ENCODE results near the gene OVOL1. TPM values are rescaled to one million over a fixed set of nuclear protein-coding genes. Genes with fewer than 3 reads are reported as not detected.

Gene OVOL1
- total RNA-seq, 2 experiments from 2014 or later = 0.20 to 0.52 TPM

GRCh38 chr11:65843811-65844210, 56.9 kb downstream of the OVOL1 start:
- Mint-ChIP-seq H3K36me3 (ENCODE audit: low read depth) (no peaks in the 10 kb centered on the region), H3K27ac (no peak overlapping the region), H3K27me3 (no peaks in the 10 kb centered on the region), H3K4me1 (ENCODE audit: low read depth) (no peaks in the 10 kb centered on the region), H3K9me3 (no peaks in the 10 kb centered on the region), H3K4me3 (no peak overlapping the region)
- H3K36me3 ChIP-seq (ENCODE audit: insufficient read depth, low read length) = no peaks in the 10 kb centered on the region
- H3K4me3 ChIP-seq (ENCODE audit: low read length) = no peak overlapping the region
- no peak for TF ChIP-seq CTCF (IDR thresholded peaks at IDR 0.05)
- CTCF ChIA-PET = no interaction called here
- intact Hi-C loops (cut with DNase I, micrococcal nuclease) = no loop called here
- no peak for DNase-seq
- POLR2A ChIA-PET = no interaction called here
- no peak for ATAC-seq (ENCODE audit: poor library complexity)
- no peaks in the 10 kb centered on the region for H3K4me1 ChIP-seq (ENCODE audit: insufficient read depth, low read length)
- H3K27ac ChIP-seq (ENCODE audit: low read depth in 1 of 2, low read length in 2 of 2) = no peak overlapping the region
- no peaks in the 10 kb centered on the region for H3K27me3 ChIP-seq (ENCODE audit: control insufficient read depth in 1 of 2, insufficient read depth in 2 of 2, low read length in 2 of 2)
- H3K9me3 ChIP-seq (ENCODE audit: control insufficient read depth in 1 of 2, insufficient read depth in 1 of 2, low read length in 2 of 2) = no peaks in the 10 kb centered on the region

- no peak for TF ChIP-seq CTCF (IDR thresholded peaks at IDR 0.05)
- Mint-ChIP-seq H3K27me3 (no peaks in the 10 kb centered on the region), H3K4me1 (ENCODE audit: low read depth) (no peaks in the 10 kb centered on the region), H3K36me3 (ENCODE audit: low read depth) (no peaks in the 10 kb centered on the region), H3K27ac (no peak overlapping the region), H3K9me3 (no peaks in the 10 kb centered on the region), H3K4me3 (no peak overlapping the region)
- intact Hi-C loops (cut with DNase I, micrococcal nuclease) = no loop called here
- ChIA-PET CTCF (no interaction called here), POLR2A (no interaction called here)
- Histone ChIP-seq H3K9me3 (ENCODE audit: control insufficient read depth in 1 of 2, insufficient read depth in 1 of 2, low read length in 2 of 2) (no peaks in the 10 kb centered on the region), H3K4me3 (ENCODE audit: low read length) (no peak overlapping the region), H3K36me3 (ENCODE audit: insufficient read depth, low read length) (no peaks in the 10 kb centered on the region), H3K27me3 (ENCODE audit: control insufficient read depth in 1 of 2, insufficient read depth in 2 of 2, low read length in 2 of 2) (no peaks in the 10 kb centered on the region), H3K4me1 (ENCODE audit: insufficient read depth, low read length) (no peaks in the 10 kb centered on the region), H3K27ac (ENCODE audit: low read depth in 1 of 2, low read length in 2 of 2) (no peak overlapping the region)
- ATAC-seq (ENCODE audit: poor library complexity) (no peak), DNase-seq (no peak)
These were observed 57.5 kb downstream of the OVOL1 start for GRCh38 chr11:65844231-65844872.

Other genes with a start within 250 kb of the OVOL1 start
- gene LTBP3, start 228.7 kb upstream of the OVOL1 start, total RNA-seq = 100 to 1,000 TPM; 236 to 238 TPM
- gene ZNRD2, start 216.6 kb upstream of the OVOL1 start, total RNA-seq = 10 to 100 TPM; 38.7 to 39.9 TPM
- gene FAM89B, start 214.5 kb upstream of the OVOL1 start, total RNA-seq = 10 to 100 TPM; 23.3 to 27.3 TPM
- gene EHBP1L1, start 211.0 kb upstream of the OVOL1 start, total RNA-seq = 10 to 100 TPM; 82.6 to 88.5 TPM
- 1 to 10 TPM; 4.9 to 5.0 TPM for gene KCNK7, start 191.3 kb upstream of the OVOL1 start, total RNA-seq
- 10 to 100 TPM; 45.2 to 45.8 TPM for gene MAP3K11, start 172.8 kb upstream of the OVOL1 start, total RNA-seq
- 10 to 100 TPM; 37.3 to 40.5 TPM for gene PCNX3, start 171.3 kb upstream of the OVOL1 start, total RNA-seq
- gene SIPA1, start 149.0 kb upstream of the OVOL1 start, total RNA-seq = 100 to 1,000 TPM; 272 to 298 TPM
- gene RELA, start 124.1 kb upstream of the OVOL1 start, total RNA-seq = 100 to 1,000 TPM; 379 to 382 TPM
- 10 to 100 TPM; 90.9 to 99.6 TPM for gene KAT5, start 74.8 kb upstream of the OVOL1 start, total RNA-seq
- 10 to 100 TPM; 25.3 to 25.9 TPM for gene RNASEH2C, start 66.3 kb upstream of the OVOL1 start, total RNA-seq
- gene AP5B1, start 6.1 kb upstream of the OVOL1 start, total RNA-seq = 10 to 100 TPM; 12.7 to 12.8 TPM
- under 1 TPM; 0.33 to 0.61 TPM for gene SNX32, start 46.9 kb downstream of the OVOL1 start, total RNA-seq
- 100 to 1,000 TPM; 322 to 331 TPM for gene CFL1, start 71.1 kb downstream of the OVOL1 start, total RNA-seq
- gene MUS81, start 73.4 kb downstream of the OVOL1 start, total RNA-seq = 10 to 100 TPM; 37.7 to 39.2 TPM
- 1 to 10 TPM; 5.2 to 5.9 TPM for gene EFEMP2, start 85.7 kb downstream of the OVOL1 start, total RNA-seq
- gene CTSW, start 92.8 kb downstream of the OVOL1 start, total RNA-seq = 10 to 100 TPM; 20.6 to 21.6 TPM
- gene FIBP, start 101.4 kb downstream of the OVOL1 start, total RNA-seq = 10 to 100 TPM; 19.1 to 19.9 TPM
- gene CCDC85B, start 103.6 kb downstream of the OVOL1 start, total RNA-seq = 10 to 100 TPM; 23.1 to 25.8 TPM
- gene FOSL1, start 113.3 kb downstream of the OVOL1 start, total RNA-seq = 1 to 10 TPM; 1.8 to 2.2 TPM
- gene C11orf68, start 132.0 kb downstream of the OVOL1 start, total RNA-seq = 10 to 100 TPM; 13.7 to 13.8 TPM
- 10 to 100 TPM; 58.6 to 59.1 TPM for gene DRAP1, start 132.4 kb downstream of the OVOL1 start, total RNA-seq
- not detected for gene TSGA10IP, start 158.4 kb downstream of the OVOL1 start, total RNA-seq
- gene SART1, start 174.7 kb downstream of the OVOL1 start, total RNA-seq = 10 to 100 TPM; 78.6 to 80.2 TPM
- gene EIF1AD, start 215.1 kb downstream of the OVOL1 start, total RNA-seq = 10 to 100 TPM; 88.2 to 94.1 TPM
- gene BANF1, start 215.4 kb downstream of the OVOL1 start, total RNA-seq = 10 to 100 TPM; 21.3 to 22.3 TPM
- not detected for gene CST6, start 224.9 kb downstream of the OVOL1 start, total RNA-seq
- gene CATSPER1, start 239.4 kb downstream of the OVOL1 start, total RNA-seq = not detected

Data from CD4-positive, alpha-beta T cell (primary cell).